PFSK-1 (cell line): ENCODE results near the gene METTL21A.

Experiments used
- FOXP2 ChIP-seq: optimal IDR thresholded peaks from 2 replicates; pipeline ENCODE3; 2011; ENCODE audit warnings: borderline replicate concordance, control low read depth, inconsistent platforms; ENCODE audit not compliant: insufficient read depth; ENCODE audit errors: extremely low read length, extremely low read depth
- TF ChIP-seq, protein P1 (sequence below), 2 experiments: IDR thresholded peaks; 2 replicates each; pipeline versions ENCODE4 v1.6.1 to v1.8.0; 2011 to 2012; ENCODE audit warnings: low read depth in 2 of 2, low read length in 2 of 2, control low read depth in 1 of 2, inconsistent platforms in 1 of 2, mild to moderate bottlenecking in 1 of 2, moderate library complexity in 1 of 2; ENCODE audit not compliant: insufficient read depth in 1 of 2

DNA sequence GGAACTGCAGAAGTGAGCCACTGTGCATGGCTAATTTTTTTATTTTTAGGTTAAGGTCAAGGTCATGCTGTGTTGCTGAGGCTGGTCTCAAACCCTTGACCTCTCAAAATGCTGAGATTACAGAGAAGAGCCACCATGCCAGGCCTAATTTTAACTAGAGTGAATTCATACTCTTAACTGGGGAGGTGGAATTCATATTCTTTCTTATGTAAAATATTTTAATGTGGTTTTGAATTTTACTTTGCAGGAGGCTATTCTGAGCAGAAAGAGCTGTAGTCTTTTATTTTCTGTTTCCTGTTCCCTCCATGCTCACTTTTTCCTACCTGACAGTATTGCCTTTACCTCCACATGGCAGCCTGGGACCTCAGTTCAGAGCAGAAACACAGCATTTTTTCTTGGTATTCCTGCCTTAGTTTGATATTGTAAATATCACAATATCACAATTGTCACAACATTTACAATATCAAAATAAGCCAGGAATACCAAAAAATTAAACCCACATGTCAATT is 49.1 kb upstream of the METTL21A start:
- TF ChIP-seq, protein P1, sequence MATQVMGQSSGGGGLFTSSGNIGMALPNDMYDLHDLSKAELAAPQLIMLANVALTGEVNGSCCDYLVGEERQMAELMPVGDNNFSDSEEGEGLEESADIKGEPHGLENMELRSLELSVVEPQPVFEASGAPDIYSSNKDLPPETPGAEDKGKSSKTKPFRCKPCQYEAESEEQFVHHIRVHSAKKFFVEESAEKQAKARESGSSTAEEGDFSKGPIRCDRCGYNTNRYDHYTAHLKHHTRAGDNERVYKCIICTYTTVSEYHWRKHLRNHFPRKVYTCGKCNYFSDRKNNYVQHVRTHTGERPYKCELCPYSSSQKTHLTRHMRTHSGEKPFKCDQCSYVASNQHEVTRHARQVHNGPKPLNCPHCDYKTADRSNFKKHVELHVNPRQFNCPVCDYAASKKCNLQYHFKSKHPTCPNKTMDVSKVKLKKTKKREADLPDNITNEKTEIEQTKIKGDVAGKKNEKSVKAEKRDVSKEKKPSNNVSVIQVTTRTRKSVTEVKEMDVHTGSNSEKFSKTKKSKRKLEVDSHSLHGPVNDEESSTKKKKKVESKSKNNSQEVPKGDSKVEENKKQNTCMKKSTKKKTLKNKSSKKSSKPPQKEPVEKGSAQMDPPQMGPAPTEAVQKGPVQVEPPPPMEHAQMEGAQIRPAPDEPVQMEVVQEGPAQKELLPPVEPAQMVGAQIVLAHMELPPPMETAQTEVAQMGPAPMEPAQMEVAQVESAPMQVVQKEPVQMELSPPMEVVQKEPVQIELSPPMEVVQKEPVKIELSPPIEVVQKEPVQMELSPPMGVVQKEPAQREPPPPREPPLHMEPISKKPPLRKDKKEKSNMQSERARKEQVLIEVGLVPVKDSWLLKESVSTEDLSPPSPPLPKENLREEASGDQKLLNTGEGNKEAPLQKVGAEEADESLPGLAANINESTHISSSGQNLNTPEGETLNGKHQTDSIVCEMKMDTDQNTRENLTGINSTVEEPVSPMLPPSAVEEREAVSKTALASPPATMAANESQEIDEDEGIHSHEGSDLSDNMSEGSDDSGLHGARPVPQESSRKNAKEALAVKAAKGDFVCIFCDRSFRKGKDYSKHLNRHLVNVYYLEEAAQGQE (IDR thresholded peaks at IDR 0.05; ENCODE audit: insufficient read depth in 1 of 2, low read depth in 2 of 2, low read length in 2 of 2): no peak
- no peak for TF ChIP-seq FOXP2
